Natural killer cell (primary cell): ENCODE results near the gene SHROOM1. TPM values are rescaled to one million over a fixed set of nuclear protein-coding genes. Genes with fewer than 3 reads are reported as not detected.

ENCODE experiments used
- ATAC-seq, 3 donors: fragments of 150-1000 bp in 2 of 3; fragments of 200-7000 bp in 1 of 3; cut with Tn5 transposase; 1 replicate in 1 of 3; 2 replicates in 2 of 3; pipeline ENCODE4 v1.10.0; 2021; ENCODE audit warnings: mild to moderate bottlenecking in 2 of 3, moderate library complexity in 2 of 3
- DNase-seq, 2 donors: peaks; one replicate each; pipeline versions ENCODE4 v3.0.0 to v3.0.0-alpha.2; 2013 to 2021; ENCODE audit warnings: mixed read lengths in 1 of 2
- H3K27ac ChIP-seq: one replicate; pipeline ENCODE4 v1.5.1; 2013; ENCODE audit warnings: mild to moderate bottlenecking, low read length
- H3K27me3 ChIP-seq: one replicate; pipeline ENCODE4 v1.6.1; 2013; ENCODE audit warnings: low read length; ENCODE audit not compliant: control insufficient read depth, insufficient read depth
- H3K36me3 ChIP-seq: one replicate; pipeline ENCODE4 v1.6.1; 2013; ENCODE audit warnings: low read length; ENCODE audit not compliant: control insufficient read depth, insufficient read depth
- H3K4me1 ChIP-seq: one replicate; pipeline ENCODE4 v1.6.1; 2013; ENCODE audit warnings: low read length; ENCODE audit not compliant: control insufficient read depth, insufficient read depth
- H3K4me3 ChIP-seq: one replicate; pipeline ENCODE4 v1.5.1; 2013; ENCODE audit warnings: low read length
- H3K9me3 ChIP-seq: one replicate; pipeline ENCODE4 v1.6.1; 2013; ENCODE audit warnings: low read length; ENCODE audit not compliant: control insufficient read depth, insufficient read depth
- H3K27ac Mint-ChIP-seq, 2 donors: one replicate each; pipeline ENCODE4 v1.8.0; 2022; ENCODE audit warnings: mild to moderate bottlenecking in 2 of 2, mixed read lengths in 2 of 2, moderate library complexity in 1 of 2
- H3K27me3 Mint-ChIP-seq, 2 donors: one replicate each; pipeline ENCODE4 v1.8.0; 2022; ENCODE audit warnings: low read depth in 2 of 2, mixed read lengths in 2 of 2
- H3K36me3 Mint-ChIP-seq: one replicate; pipeline ENCODE4 v1.8.0; 2022; ENCODE audit warnings: mixed read lengths
- H3K4me1 Mint-ChIP-seq, 2 donors: one replicate each; pipeline ENCODE4 v1.8.0; 2022; ENCODE audit warnings: mixed read lengths in 2 of 2
- H3K4me3 Mint-ChIP-seq: one replicate; pipeline ENCODE4 v1.8.0; 2022; ENCODE audit warnings: mild to moderate bottlenecking, moderate library complexity, mixed read lengths
- H3K9me3 Mint-ChIP-seq, 2 donors: one replicate each; pipeline ENCODE4 v1.8.0; 2022; ENCODE audit warnings: mixed read lengths in 2 of 2
- CTCF ChIP-seq: fragments of 200-600 bp; IDR thresholded peaks from one replicate; pipeline ENCODE4 v1.8.0; 2022; ENCODE audit warnings: antibody characterized with exemption
- WGBS: methylation state at CpG from one replicate; pipeline ENCODE4 v1.1.7; 2013; ENCODE audit warnings: missing lambda C conversion rate; ENCODE audit not compliant: insufficient coverage; 5-methylcytosine and 5-hydroxymethylcytosine counted together
- intact Hi-C: fragments of 100-400 bp; cut with micrococcal nuclease; formaldehyde crosslinking; loops from one replicate; pipeline ENCODE4 v1.14.2; 2022
- total RNA-seq, 4 donors: library from RNA; stranded (reverse); fragments of 120-200 nt in 1 of 4; gene quantifications; one replicate each; pipeline versions ENCODE4 v1.2.3 to v1.2.4, GENCODE V29; 2013 to 2022

SHROOM1 gene
- total RNA-seq, 3 donors from 2014 or later (not counting 1 experiment from before 2014, with no cell fraction given) = 0.82 to 3.5 (median 0.85) TPM

- TF ChIP-seq CTCF = no peak
- DNase-seq (no peak), ATAC-seq (no peak)
- no peaks in the 10 kb centered on the region for H3K9me3 Mint-ChIP-seq
- H3K4me3 Mint-ChIP-seq = no peak overlapping the region
- Histone ChIP-seq H3K36me3 (no peaks in the 10 kb centered on the region), H3K4me3 (no peak overlapping the region), H3K9me3 (no peaks in the 10 kb centered on the region), H3K4me1 (peaks cover 18% of the 10 kb centered on the region), H3K27ac (no peak overlapping the region), H3K27me3 (peaks cover 16% of the 10 kb centered on the region)
- no peaks in the 10 kb centered on the region for H3K36me3 Mint-ChIP-seq
- peaks cover 7 to 8% of the 10 kb centered on the region in 2 donors for H3K4me1 Mint-ChIP-seq
- peaks cover 10 to 13% of the 10 kb centered on the region in 2 donors for H3K27me3 Mint-ChIP-seq
- H3K27ac Mint-ChIP-seq = no peak overlapping the region
- 82% methylated on average over 12 of the region's 12 CpGs for WGBS
- intact Hi-C loops = no loop called here
These were observed 56.7 kb downstream of the SHROOM1 start for GRCh38 chr5:132773601-132774355.

GRCh38 chr5:132773114-132773513 is 57.3 kb downstream of the SHROOM1 start:
- H3K36me3 ChIP-seq = no peaks in the 10 kb centered on the region
- intact Hi-C loops = no loop called here
- no peak for ATAC-seq

GRCh38 chr5:132772291-132773070 is 58.0 kb downstream of the SHROOM1 start:
- Histone ChIP-seq H3K36me3 (no peaks in the 10 kb centered on the region), H3K9me3 (no peaks in the 10 kb centered on the region), H3K27me3 (peaks cover 7% of the 10 kb centered on the region), H3K4me1 (peaks cover 11% of the 10 kb centered on the region), H3K27ac (no peak overlapping the region), H3K4me3 (no peak overlapping the region)
- no peaks in the 10 kb centered on the region for H3K9me3 Mint-ChIP-seq
- no peak for TF ChIP-seq CTCF
- no peak overlapping the region for H3K4me3 Mint-ChIP-seq
- DNase-seq = no peak
- no peak for ATAC-seq
- intact Hi-C loops = no loop called here
- peaks cover 0 to 7% of the 10 kb centered on the region in 2 donors for H3K4me1 Mint-ChIP-seq
- H3K36me3 Mint-ChIP-seq = no peaks in the 10 kb centered on the region
- H3K27me3 Mint-ChIP-seq = peaks cover 0 to 4% of the 10 kb centered on the region in 2 donors
- 87% methylated on average over 7 of the region's 8 CpGs for WGBS
- H3K27ac Mint-ChIP-seq = no peak overlapping the region

More at GRCh38 chr5:132773114-132773513, 57.3 kb downstream of the SHROOM1 start:
- DNase-seq = no peak
- no peak for TF ChIP-seq CTCF
- H3K9me3 ChIP-seq = no peaks in the 10 kb centered on the region
- no peaks in the 10 kb centered on the region for H3K9me3 Mint-ChIP-seq
- H3K27ac Mint-ChIP-seq = no peak overlapping the region
- H3K27me3 ChIP-seq = peaks cover 13% of the 10 kb centered on the region
- no peaks in the 10 kb centered on the region for H3K36me3 Mint-ChIP-seq
- H3K27ac ChIP-seq = no peak overlapping the region
- no peak overlapping the region for H3K4me3 Mint-ChIP-seq
- H3K4me3 ChIP-seq = no peak overlapping the region
- peaks cover 3 to 7% of the 10 kb centered on the region in 2 donors for H3K4me1 Mint-ChIP-seq
- H3K27me3 Mint-ChIP-seq = peaks cover 3 to 8% of the 10 kb centered on the region in 2 donors
- H3K4me1 ChIP-seq = peaks cover 17% of the 10 kb centered on the region
- 98% methylated on average over 5 of the region's 5 CpGs for WGBS

Other genes with a start within 250 kb of the SHROOM1 start
- 1 to 10 TPM in 1 of 3 donors, under 1 TPM in 1, not detected in 1; 0.80 to 1.4 TPM for gene IL13, start 172.5 kb downstream of the SHROOM1 start, total RNA-seq
- 1 to 10 TPM in 1 of 3 donors, not detected in 2; 8.1 TPM for gene IL4, start 156.7 kb downstream of the SHROOM1 start, total RNA-seq
- 10 to 100 TPM; 13.6 to 19.2 (median 18.6) TPM for gene KIF3A, start 93.1 kb downstream of the SHROOM1 start, total RNA-seq
- gene CCNI2, start 83.2 kb downstream of the SHROOM1 start, total RNA-seq = 1 to 10 TPM in 1 of 3 donors, under 1 TPM in 1, not detected in 1; 0.23 to 1.5 TPM
- gene SEPTIN8, start 53.4 kb downstream of the SHROOM1 start, total RNA-seq = 10 to 100 TPM in 1 of 3 donors, 1 to 10 TPM in 2; 5.2 to 17.0 (median 9.4) TPM
- gene SOWAHA, start 17.3 kb downstream of the SHROOM1 start, total RNA-seq = not detected
- gene GDF9, start 35.8 kb upstream of the SHROOM1 start, total RNA-seq = under 1 TPM; 0.53 to 0.78 (median 0.57) TPM
- 100 to 1,000 TPM; 114 to 116 (median 115) TPM for gene UQCRQ, start 36.0 kb upstream of the SHROOM1 start, total RNA-seq
- 1 to 10 TPM in 2 of 3 donors, under 1 TPM in 1; 0.70 to 1.3 (median 1.2) TPM for gene LEAP2, start 43.0 kb upstream of the SHROOM1 start, total RNA-seq
- gene AFF4, start 133.0 kb upstream of the SHROOM1 start, total RNA-seq = 10 to 100 TPM; 87.5 to 98.1 (median 90.8) TPM
- 10 to 100 TPM; 18.4 to 20.5 (median 20.4) TPM for gene ZCCHC10, start 195.9 kb upstream of the SHROOM1 start, total RNA-seq
- 10 to 100 TPM; 38.3 to 58.6 (median 43.0) TPM for gene HSPA4, start 221.4 kb upstream of the SHROOM1 start, total RNA-seq